GM19468 (cell line): Measurements from ENCODE around the gene MKX.

Experiments
- ATAC-seq: cut with Tn5 transposase; IDR thresholded peaks from one replicate; pipeline ENCODE4 v1.9.1; 2021; ENCODE audit warnings: mild to moderate bottlenecking, moderate library complexity, moderate number of reproducible peaks; ENCODE audit not compliant: unreplicated experiment; ENCODE audit errors: extremely low read depth

MKX gene

GRCh38 chr10:27743012-27743876 lies 2.4 kb downstream of the MKX start:
- no peak for ATAC-seq

- ATAC-seq: peak; percentile 94
Measured at GRCh38 chr10:27742195-27743011, 3.2 kb downstream of the MKX start.

GRCh38 chr10:27741173-27742091 lies 4.2 kb downstream of the MKX start:
- ATAC-seq: no peak

GRCh38 chr10:27736396-27736795 lies 9.2 kb downstream of the MKX start:
- ATAC-seq: no peak

- no peak for ATAC-seq
Measured at GRCh38 chr10:27730041-27730440, 15.6 kb downstream of the MKX start.

- ATAC-seq: no peak
Measured at GRCh38 chr10:27728338-27728737, 17.3 kb downstream of the MKX start.

GRCh38 chr10:27724287-27724686 lies 21.3 kb downstream of the MKX start:
- ATAC-seq: no peak

GRCh38 chr10:27723436-27723835 lies 22.2 kb downstream of the MKX start:
- no peak for ATAC-seq

GRCh38 chr10:27720529-27720928 lies 25.1 kb downstream of the MKX start:
- ATAC-seq: no peak

GRCh38 chr10:27719052-27719451 lies 26.6 kb downstream of the MKX start:
- ATAC-seq: no peak

GRCh38 chr10:27717861-27718260 lies 27.8 kb downstream of the MKX start:
- no peak for ATAC-seq

- ATAC-seq: no peak
Measured at GRCh38 chr10:27717224-27717623, 28.4 kb downstream of the MKX start.

- no peak for ATAC-seq
Measured at GRCh38 chr10:27716521-27716920, 29.1 kb downstream of the MKX start.

GRCh38 chr10:27715505-27715904 lies 30.1 kb downstream of the MKX start:
- no peak for ATAC-seq

GRCh38 chr10:27714349-27714748 lies 31.3 kb downstream of the MKX start:
- no peak for ATAC-seq

- ATAC-seq: no peak
Measured at GRCh38 chr10:27713941-27714340, 31.7 kb downstream of the MKX start.

- ATAC-seq: no peak
Measured at GRCh38 chr10:27710014-27710413, 35.6 kb downstream of the MKX start.

GRCh38 chr10:27709304-27709703 lies 36.3 kb downstream of the MKX start:
- no peak for ATAC-seq

GRCh38 chr10:27701938-27702537 lies 43.6 kb downstream of the MKX start:
- ATAC-seq: no peak

- no peak for ATAC-seq
Measured at GRCh38 chr10:27699776-27700175, 45.8 kb downstream of the MKX start.
